HCT116 (cell line): ENCODE measurements around the gene LGALS4.
"Not testable (repeated sequence)": the region's sequence is repeated elsewhere in the genome, so short reads cannot be mapped to it uniquely, and the experiment has no call there.

ENCODE experiments used
- CEBPB ChIP-seq: IDR thresholded peaks from 2 replicates; pipeline ENCODE4 v1.6.1; 2012; ENCODE audit warnings: low read depth
- EZH2 ChIP-seq: fragments of 200-600 bp; sonication (generic); IDR thresholded peaks from 2 replicates; pipeline ENCODE4 v1.6.1; 2017; ENCODE audit warnings: antibody characterized with exemption, mixed run types
- POLR2A ChIP-seq: IDR thresholded peaks from 2 replicates; pipeline ENCODE4 v1.7.0; 2011; ENCODE audit warnings: borderline replicate concordance; ENCODE audit not compliant: insufficient read depth, insufficient read length; ENCODE audit errors: extremely low read depth
- RAD21 ChIP-seq: IDR thresholded peaks from 2 replicates; pipeline ENCODE4 v1.6.1; 2012; ENCODE audit warnings: low read depth, mild to moderate bottlenecking
- TCF7L2 ChIP-seq: IDR thresholded peaks from 2 replicates; pipeline ENCODE4 v1.7.0; 2011; ENCODE audit warnings: borderline replicate concordance, inconsistent platforms; ENCODE audit not compliant: insufficient read depth, insufficient read length; ENCODE audit errors: extremely low read depth
- TF ChIP-seq, protein P1 (sequence below), 3 experiments: fragments of 200-600 bp in 1 of 3; sonication (generic) in 1 of 3; IDR thresholded peaks in 2 of 3; conservative IDR thresholded peaks in 1 of 3; 2 replicates each; pipeline ENCODE4 v1.5.1; 2012 to 2017; ENCODE audit warnings: low read depth in 2 of 3, low read length in 2 of 3, antibody characterized with exemption in 1 of 3, borderline replicate concordance in 1 of 3, control low read depth in 1 of 3, mild to moderate bottlenecking in 1 of 3, mixed read lengths in 1 of 3, mixed run types in 1 of 3, moderate library complexity in 1 of 3; ENCODE audit not compliant: insufficient read depth in 1 of 3

DNA sequence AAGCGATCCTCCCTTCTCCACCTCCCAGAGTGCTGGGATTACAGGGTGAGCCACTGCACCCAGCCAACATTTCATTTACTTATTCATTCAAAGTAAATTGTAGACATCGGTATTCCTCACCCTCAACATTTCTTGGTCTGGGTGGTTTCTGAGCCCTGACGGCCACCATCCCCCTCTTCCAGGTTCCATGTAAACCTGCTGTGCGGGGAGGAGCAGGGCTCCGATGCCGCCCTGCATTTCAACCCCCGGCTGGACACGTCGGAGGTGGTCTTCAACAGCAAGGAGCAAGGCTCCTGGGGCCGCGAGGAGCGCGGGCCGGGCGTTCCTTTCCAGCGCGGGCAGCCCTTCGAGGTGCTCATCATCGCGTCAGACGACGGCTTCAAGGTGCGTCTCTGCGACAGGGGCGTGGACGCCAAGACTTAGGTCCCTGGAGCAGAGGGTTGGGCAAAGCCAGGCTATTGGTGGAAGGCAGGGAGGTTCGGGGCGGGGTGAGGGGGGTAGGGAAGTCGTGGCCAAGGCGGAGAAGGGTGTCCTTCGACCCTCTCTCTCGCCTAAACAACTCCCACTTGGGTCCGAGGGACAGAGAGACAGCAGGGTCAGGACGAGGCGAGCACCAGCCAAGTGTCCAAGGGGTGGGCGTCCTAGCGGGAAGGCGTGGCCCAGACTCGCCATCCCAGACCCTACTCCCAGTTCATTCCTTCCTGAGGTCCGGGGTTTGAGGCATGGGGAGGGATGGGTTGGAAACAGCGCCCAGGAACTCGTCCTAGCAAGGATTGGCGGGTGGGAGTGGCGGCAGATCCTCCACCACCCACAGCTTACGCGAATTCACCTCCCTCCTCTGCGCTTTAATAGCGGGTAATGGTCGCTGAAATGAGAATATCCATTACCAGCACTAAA, 22.0 kb downstream of the LGALS4 start:
- not testable (repeated sequence) for TF ChIP-seq CEBPB, TCF7L2, RAD21, POLR2A, EZH2
- TF ChIP-seq, protein P1, sequence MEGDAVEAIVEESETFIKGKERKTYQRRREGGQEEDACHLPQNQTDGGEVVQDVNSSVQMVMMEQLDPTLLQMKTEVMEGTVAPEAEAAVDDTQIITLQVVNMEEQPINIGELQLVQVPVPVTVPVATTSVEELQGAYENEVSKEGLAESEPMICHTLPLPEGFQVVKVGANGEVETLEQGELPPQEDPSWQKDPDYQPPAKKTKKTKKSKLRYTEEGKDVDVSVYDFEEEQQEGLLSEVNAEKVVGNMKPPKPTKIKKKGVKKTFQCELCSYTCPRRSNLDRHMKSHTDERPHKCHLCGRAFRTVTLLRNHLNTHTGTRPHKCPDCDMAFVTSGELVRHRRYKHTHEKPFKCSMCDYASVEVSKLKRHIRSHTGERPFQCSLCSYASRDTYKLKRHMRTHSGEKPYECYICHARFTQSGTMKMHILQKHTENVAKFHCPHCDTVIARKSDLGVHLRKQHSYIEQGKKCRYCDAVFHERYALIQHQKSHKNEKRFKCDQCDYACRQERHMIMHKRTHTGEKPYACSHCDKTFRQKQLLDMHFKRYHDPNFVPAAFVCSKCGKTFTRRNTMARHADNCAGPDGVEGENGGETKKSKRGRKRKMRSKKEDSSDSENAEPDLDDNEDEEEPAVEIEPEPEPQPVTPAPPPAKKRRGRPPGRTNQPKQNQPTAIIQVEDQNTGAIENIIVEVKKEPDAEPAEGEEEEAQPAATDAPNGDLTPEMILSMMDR (IDR thresholded peaks at IDR 0.05 in 2 of 3, conservative IDR thresholded peaks at IDR 0.05 in 1 of 3; ENCODE audit: borderline replicate concordance in 1 of 3, insufficient read depth in 1 of 3, low read depth in 2 of 3, low read length in 2 of 3) = not testable (repeated sequence)
